Tibial nerve (tissue), 4 donors: ENCODE results near the gene TMEM8B.

Source experiments
- EP300 ChIP-seq, 2 donors: sonication (generic); formaldehyde crosslinking; IDR thresholded peaks; one replicate each; pipeline ENCODE4 v1.6.1; 2017; ENCODE audit warnings: antibody characterized with exemption in 2 of 2, mild to moderate bottlenecking in 1 of 2
- TF ChIP-seq, protein P1 (sequence below), 5 experiments: fragments of 200-600 bp in 3 of 5; fragments of 450-650 bp in 2 of 5; sonication (generic) in 3 of 5; IDR thresholded peaks; one replicate each; pipeline ENCODE4 v1.5.1; 2016 to 2019; ENCODE audit warnings: antibody characterized with exemption in 5 of 5, mild to moderate bottlenecking in 3 of 5, moderate library complexity in 2 of 5

GRCh38 chr9:35909274-35909673 is 80.2 kb downstream of the TMEM8B start, which contains the start of gene SPAAR:
- TF ChIP-seq, protein P1, sequence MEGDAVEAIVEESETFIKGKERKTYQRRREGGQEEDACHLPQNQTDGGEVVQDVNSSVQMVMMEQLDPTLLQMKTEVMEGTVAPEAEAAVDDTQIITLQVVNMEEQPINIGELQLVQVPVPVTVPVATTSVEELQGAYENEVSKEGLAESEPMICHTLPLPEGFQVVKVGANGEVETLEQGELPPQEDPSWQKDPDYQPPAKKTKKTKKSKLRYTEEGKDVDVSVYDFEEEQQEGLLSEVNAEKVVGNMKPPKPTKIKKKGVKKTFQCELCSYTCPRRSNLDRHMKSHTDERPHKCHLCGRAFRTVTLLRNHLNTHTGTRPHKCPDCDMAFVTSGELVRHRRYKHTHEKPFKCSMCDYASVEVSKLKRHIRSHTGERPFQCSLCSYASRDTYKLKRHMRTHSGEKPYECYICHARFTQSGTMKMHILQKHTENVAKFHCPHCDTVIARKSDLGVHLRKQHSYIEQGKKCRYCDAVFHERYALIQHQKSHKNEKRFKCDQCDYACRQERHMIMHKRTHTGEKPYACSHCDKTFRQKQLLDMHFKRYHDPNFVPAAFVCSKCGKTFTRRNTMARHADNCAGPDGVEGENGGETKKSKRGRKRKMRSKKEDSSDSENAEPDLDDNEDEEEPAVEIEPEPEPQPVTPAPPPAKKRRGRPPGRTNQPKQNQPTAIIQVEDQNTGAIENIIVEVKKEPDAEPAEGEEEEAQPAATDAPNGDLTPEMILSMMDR (IDR thresholded peaks at IDR 0.05), result no peak
- no peak for TF ChIP-seq EP300 (IDR thresholded peaks at IDR 0.05)
